Measurements from ENCODE around the gene SLAIN1. TPM values are rescaled to one million over a fixed set of nuclear protein-coding genes. Genes with fewer than 3 reads are reported as not detected.

Gene SLAIN1
- polyA plus RNA-seq, 4 donors: 11.2 to 24.5 (median 19.8) TPM

Other genes with a start within 250 kb of the SLAIN1 start
- gene SCEL, start 162.0 kb upstream of the SLAIN1 start, polyA plus RNA-seq (ENCODE audit: insufficient read length in 4 of 4): under 1 TPM in 3 of 4 donors, not detected in 1; 0.06 to 0.15 (median 0.07) TPM
- 10 to 100 TPM; 11.7 to 99.0 (median 69.9) TPM for gene EDNRB, start 221.1 kb downstream of the SLAIN1 start, polyA plus RNA-seq (ENCODE audit: insufficient read length in 4 of 4)

Data from left renal pelvis (tissue), 4 donors.